GM23338 (cell line): Measurements from ENCODE around the gene CNST. TPM values are rescaled to one million over a fixed set of nuclear protein-coding genes. Genes with fewer than 3 reads are reported as not detected.

Source experiments
- ATAC-seq: fragments of 200-7000 bp; cut with Tn5 transposase; 3 replicates; pipeline ENCODE4 v1.9.1; 2020
- DNase-seq: peaks from one replicate; pipeline ENCODE4 v3.0.0-alpha.2; 2015; ENCODE audit warnings: low spot score
- H2AFZ ChIP-seq: fragments of 200-600 bp; sonication (generic); 2 replicates; pipeline ENCODE4 v1.8.0; 2016; ENCODE audit warnings: antibody characterized with exemption, mild to moderate bottlenecking, moderate library complexity
- H3F3A ChIP-seq: fragments of 200-600 bp; sonication (generic); replicated peaks from 2 replicates; pipeline ENCODE4 v1.8.0; 2017; ENCODE audit warnings: antibody characterized with exemption, mixed run types, low read depth
- H3K27ac ChIP-seq: fragments of 200-600 bp; sonication (generic); 2 replicates; pipeline ENCODE4 v1.6.1; 2016; ENCODE audit warnings: low read depth
- H3K27me3 ChIP-seq: fragments of 200-600 bp; sonication (generic); 2 replicates; pipeline ENCODE4 v1.8.0; 2016; ENCODE audit warnings: mild to moderate bottlenecking, mixed run types, moderate library complexity; ENCODE audit not compliant: insufficient read depth
- H3K36me3 ChIP-seq: fragments of 200-600 bp; sonication (generic); 2 replicates; pipeline ENCODE4 v1.8.0; 2016; ENCODE audit warnings: mild to moderate bottlenecking; ENCODE audit not compliant: insufficient read depth
- H3K4me1 ChIP-seq: fragments of 200-600 bp; sonication (generic); 2 replicates; pipeline ENCODE4 v1.8.0; 2016; ENCODE audit warnings: mild to moderate bottlenecking, moderate library complexity; ENCODE audit not compliant: insufficient read depth
- H3K4me2 ChIP-seq: fragments of 200-600 bp; sonication (generic); 2 replicates; pipeline ENCODE4 v1.7.1; 2017; ENCODE audit warnings: mixed run types
- H3K4me3 ChIP-seq: fragments of 200-600 bp; sonication (generic); 2 replicates; pipeline ENCODE4 v1.6.1; 2016; ENCODE audit warnings: mixed run types
- H3K79me2 ChIP-seq: fragments of 200-600 bp; sonication (generic); replicated peaks from 2 replicates; pipeline ENCODE4 v1.8.0; 2017; ENCODE audit warnings: mild to moderate bottlenecking; ENCODE audit not compliant: insufficient read depth
- H3K9me2 ChIP-seq: fragments of 200-600 bp; sonication (generic); 2 replicates; pipeline ENCODE4 v1.8.0; 2017; ENCODE audit not compliant: insufficient read depth
- H4K20me1 ChIP-seq: fragments of 200-600 bp; sonication (generic); replicated peaks from 2 replicates; pipeline ENCODE4 v1.8.0; 2017; ENCODE audit warnings: mild to moderate bottlenecking; ENCODE audit not compliant: insufficient read depth
- H3K27ac Mint-ChIP-seq: 2 replicates; pipeline ENCODE4 v1.8.0; 2020; ENCODE audit warnings: inconsistent platforms, mild to moderate bottlenecking, moderate library complexity, mixed read lengths
- H3K27me3 Mint-ChIP-seq: 3 replicates; pipeline ENCODE4 v1.8.0; 2022; ENCODE audit warnings: low read depth, mild to moderate bottlenecking, moderate library complexity, mixed read lengths, inconsistent platforms; ENCODE audit not compliant: insufficient read depth, poor library complexity
- H3K36me3 Mint-ChIP-seq: 3 replicates; pipeline ENCODE4 v1.8.0; 2021; ENCODE audit warnings: low read depth, mild to moderate bottlenecking, inconsistent platforms, moderate library complexity, mixed read lengths
- H3K4me1 Mint-ChIP-seq: 3 replicates; pipeline ENCODE4 v1.8.0; 2020; ENCODE audit warnings: mild to moderate bottlenecking, inconsistent platforms, mixed read lengths
- H3K4me3 Mint-ChIP-seq: 3 replicates; pipeline ENCODE4 v1.8.0; 2021; ENCODE audit warnings: moderate library complexity, mild to moderate bottlenecking, inconsistent platforms, mixed read lengths
- H3K9me3 Mint-ChIP-seq: 3 replicates; pipeline ENCODE4 v1.8.0; 2020; ENCODE audit warnings: moderate library complexity, mild to moderate bottlenecking, inconsistent platforms, mixed read lengths
- CREB1 ChIP-seq: fragments of 250-450 bp; sonication (Bioruptor Pico); IDR thresholded peaks from 2 replicates; pipeline ENCODE4 v1.5.0; 2020; ENCODE audit warnings: low read depth, mild to moderate bottlenecking, moderate library complexity
- CTCF ChIP-seq, 2 experiments: fragments of 200-600 bp in 1 of 2; sonication (generic) in 1 of 2; conservative IDR thresholded peaks; 2 replicates each; pipeline versions ENCODE4 v1.5.1 to v1.6.1; 2016 to 2017; ENCODE audit warnings: antibody characterized with exemption in 2 of 2, low read depth in 2 of 2, mild to moderate bottlenecking in 2 of 2, moderate library complexity in 1 of 2
- ETS1 ChIP-seq: IDR thresholded peaks from 2 replicates; pipeline ENCODE4 v1.6.1; 2016; ENCODE audit warnings: antibody characterized with exemption
- EZH2 ChIP-seq: fragments of 200-600 bp; sonication (generic); IDR thresholded peaks from one replicate; pipeline ENCODE4 v1.8.0; 2017; ENCODE audit warnings: antibody characterized with exemption, mild to moderate bottlenecking, low read depth; ENCODE audit not compliant: unreplicated experiment
- EZH2phosphoT487 ChIP-seq: fragments of 200-600 bp; sonication (generic); IDR thresholded peaks from one replicate; pipeline ENCODE4 v1.8.1; 2018; ENCODE audit warnings: antibody characterized with exemption; ENCODE audit not compliant: unreplicated experiment
- JUNB ChIP-seq: IDR thresholded peaks from one replicate; pipeline ENCODE4 v1.6.1; 2016; ENCODE audit warnings: antibody characterized with exemption; ENCODE audit not compliant: unreplicated experiment
- NANOG ChIP-seq: IDR thresholded peaks from 2 replicates; pipeline ENCODE4 v1.6.1; 2016; ENCODE audit warnings: antibody characterized with exemption, borderline replicate concordance
- POLR2AphosphoS5 ChIP-seq: IDR thresholded peaks from 2 replicates; pipeline ENCODE4 v1.6.1; 2016; ENCODE audit warnings: antibody characterized with exemption, low read depth
- REST ChIP-seq: IDR thresholded peaks from one replicate; pipeline ENCODE4 v1.6.1; 2018; ENCODE audit warnings: antibody characterized with exemption; ENCODE audit not compliant: unreplicated experiment
- STAT1 ChIP-seq: IDR thresholded peaks from one replicate; pipeline ENCODE4 v1.6.1; 2016; ENCODE audit warnings: antibody characterized with exemption; ENCODE audit not compliant: unreplicated experiment
- ZNF114 ChIP-seq: fragments of 250-450 bp; sonication (Bioruptor Pico); IDR thresholded peaks from 2 replicates; pipeline ENCODE4 v1.5.0; 2020; ENCODE audit warnings: mild to moderate bottlenecking, moderate library complexity
- ZNF331 ChIP-seq: fragments of 250-450 bp; sonication (Bioruptor Pico); IDR thresholded peaks from 2 replicates; pipeline ENCODE4 v1.5.0; 2020; ENCODE audit warnings: low read depth, mild to moderate bottlenecking, moderate library complexity
- ZNF462 ChIP-seq: fragments of 250-450 bp; sonication (Bioruptor Pico); IDR thresholded peaks from 2 replicates; pipeline ENCODE4 v1.5.0; 2020; ENCODE audit warnings: mild to moderate bottlenecking, moderate library complexity
- polyA plus RNA-seq: library from polyadenylated mRNA; unstranded; fragments of >200 nt; fragmentation: Nextera tagmentation; extraction: Ambion mirVana; gene quantifications from 2 replicates; pipeline ENCODE4 v1.2.1, GENCODE V29; 2016
- total RNA-seq: library from RNA; depleted of rRNA; stranded (reverse); fragments of >200 nt; shearing (Covaris generic); gene quantifications from 2 replicates; pipeline ENCODE4 v1.2.3, GENCODE V29; 2014

CNST gene
- total and polyA plus RNA-seq, 2 experiments from 2014 or later: 8.1 to 17.6 TPM

- Mint-ChIP-seq H3K4me3 (no peak overlapping the region), H3K36me3 (peaks cover 51% of the 10 kb centered on the region), H3K4me1 (no peaks in the 10 kb centered on the region), H3K27ac (no peak overlapping the region), H3K27me3 (no peaks in the 10 kb centered on the region), H3K9me3 (no peaks in the 10 kb centered on the region)
- no peak overlapping the region for H2AFZ ChIP-seq
- H3K4me1 ChIP-seq: no peaks in the 10 kb centered on the region
- DNase-seq (no peak), ATAC-seq (no peak)
- H3K36me3 ChIP-seq: peaks cover 25% of the 10 kb centered on the region
- H3K9me2 ChIP-seq: no peaks in the 10 kb centered on the region
- TF ChIP-seq ZNF331: no peak
- TF ChIP-seq NANOG: no peak
- no peak for TF ChIP-seq EZH2phosphoT487
- TF ChIP-seq JUNB: no peak
- no peak for TF ChIP-seq STAT1
- no peak for TF ChIP-seq POLR2AphosphoS5
- TF ChIP-seq CTCF (conservative IDR thresholded peaks at IDR 0.05; ENCODE audit: low read depth in 2 of 2): no peak
- TF ChIP-seq ZNF114 (CRISPR knock-in tag): no peak
- no peak for TF ChIP-seq CREB1 (CRISPR knock-in tag)
- TF ChIP-seq REST: no peak
- no peak for TF ChIP-seq ZNF462 (CRISPR knock-in tag)
- TF ChIP-seq EZH2: no peak
- no peak for TF ChIP-seq ETS1
- H4K20me1 ChIP-seq: peaks cover 10% of the 10 kb centered on the region; the same call in 1 of the 2 replicates
- no peak overlapping the region for H3K27ac ChIP-seq
- no peaks in the 10 kb centered on the region for H3F3A ChIP-seq
- H3K4me2 ChIP-seq: no peak overlapping the region
- H3K4me3 ChIP-seq: no peak overlapping the region
- H3K27me3 ChIP-seq: no peaks in the 10 kb centered on the region
- H3K79me2 ChIP-seq: peaks cover 58% of the 10 kb centered on the region
Observed at GRCh38 chr1:246559310-246559709, 6.9 kb upstream of the CNST start.
